GM18511 (cell line): ENCODE data around the gene GDF3.
"Not testable (repeated sequence)": the region's sequence is repeated elsewhere in the genome, so short reads cannot be mapped to it uniquely, and the experiment has no call there.

Source experiments
- ATAC-seq: cut with Tn5 transposase; IDR thresholded peaks from one replicate; pipeline ENCODE4 v1.9.1; 2021; ENCODE audit warnings: mild to moderate bottlenecking, moderate library complexity; ENCODE audit not compliant: unreplicated experiment

Gene GDF3

DNA sequence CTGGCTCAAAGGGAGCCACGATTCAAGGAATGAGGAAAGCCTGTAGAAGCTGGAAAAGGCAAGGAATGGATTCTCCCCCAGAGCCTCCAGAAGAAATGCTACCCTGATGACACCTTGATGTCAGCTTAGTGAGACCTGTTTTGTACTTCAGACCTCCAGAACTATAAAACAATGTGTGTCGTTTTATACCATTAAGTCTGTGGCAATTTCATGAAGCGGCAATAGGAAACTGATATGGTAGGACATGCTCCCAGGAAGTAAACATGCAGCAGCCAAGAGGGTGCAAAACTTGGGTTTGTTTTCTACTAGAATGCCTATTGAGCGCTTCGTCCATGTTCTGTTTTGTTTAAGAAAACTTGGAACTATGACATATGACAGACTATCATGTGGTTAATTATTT, 27.4 kb downstream of the GDF3 start:
- no peak for ATAC-seq

DNA sequence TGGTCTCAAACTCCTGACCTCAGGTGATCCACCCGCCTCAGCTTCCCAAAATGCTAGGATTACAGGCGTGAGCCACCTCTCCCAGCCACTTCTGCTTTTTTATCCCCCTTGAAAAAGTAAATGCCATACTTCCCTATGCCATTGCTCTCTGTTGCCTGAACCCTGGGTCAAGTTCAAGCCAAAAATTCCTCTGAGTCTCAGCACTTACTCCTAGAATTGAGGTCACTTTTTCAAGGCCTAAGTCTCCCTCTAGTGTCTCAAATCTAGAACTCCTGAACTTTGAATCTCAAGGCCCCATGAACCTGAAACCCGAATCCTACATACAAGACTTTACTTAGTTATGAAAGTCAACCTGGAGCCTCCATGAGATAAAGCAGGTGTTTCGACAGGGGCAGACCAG, 28.4 kb downstream of the GDF3 start:
- no peak for ATAC-seq

DNA sequence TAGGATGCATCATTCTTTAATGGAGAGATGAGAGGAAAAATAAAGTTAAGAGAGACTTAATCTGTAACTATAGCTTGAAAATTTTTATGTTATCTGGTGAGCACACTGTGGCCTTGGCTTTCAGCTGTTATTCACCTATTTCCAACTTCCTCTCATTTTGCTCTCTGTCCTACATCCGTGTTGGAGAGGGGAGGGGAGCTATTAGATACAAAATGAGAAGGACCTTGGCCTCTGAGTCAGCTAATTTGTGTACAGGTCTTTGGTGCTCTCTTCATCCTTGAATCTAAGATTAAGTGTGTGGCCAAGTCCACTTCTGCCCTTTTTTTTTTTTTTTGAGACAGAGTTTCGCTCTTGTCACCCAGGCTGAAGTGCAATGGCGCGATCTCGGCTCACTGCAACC, 29.0 kb downstream of the GDF3 start:
- ATAC-seq = no peak

DNA sequence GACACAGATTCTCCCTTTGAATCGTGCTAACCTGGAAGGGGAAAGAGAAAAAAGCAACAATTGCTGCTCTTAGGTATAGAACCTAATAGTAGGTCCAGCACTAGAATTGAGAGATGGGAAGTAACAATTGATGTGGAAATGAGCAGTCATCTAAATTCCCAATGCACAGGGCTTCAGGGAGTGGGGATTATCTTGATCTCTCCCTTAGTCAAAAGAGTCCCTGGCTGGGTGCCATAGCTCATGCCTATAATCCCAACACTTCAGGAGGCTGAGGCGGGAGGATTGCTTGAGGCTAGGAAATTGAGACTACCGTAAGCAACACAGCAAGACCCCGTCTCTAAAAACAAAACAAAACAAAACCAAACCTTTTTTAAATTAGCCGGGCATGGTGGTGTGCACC, 33.8 kb downstream of the GDF3 start:
- no peak for ATAC-seq

DNA sequence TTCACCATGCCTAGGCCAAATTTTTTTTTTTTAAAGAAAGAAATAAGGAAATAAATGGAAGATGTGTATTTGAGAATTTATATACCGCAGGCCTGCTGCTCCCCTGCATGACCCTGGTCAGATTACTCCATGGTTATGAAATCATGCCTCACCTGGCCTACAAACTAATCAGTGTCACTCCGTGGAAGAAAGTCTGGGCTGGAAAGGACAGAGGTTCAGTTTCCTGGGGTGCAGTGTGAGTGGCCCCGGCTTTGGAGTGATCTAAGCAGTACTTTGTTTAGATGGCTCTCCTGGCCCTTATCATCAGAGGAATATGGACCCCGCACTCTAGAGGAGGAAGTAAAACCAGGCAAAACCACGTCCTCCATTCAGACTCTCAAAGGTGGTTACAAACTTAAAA, 39.5 kb downstream of the GDF3 start:
- no peak for ATAC-seq

DNA sequence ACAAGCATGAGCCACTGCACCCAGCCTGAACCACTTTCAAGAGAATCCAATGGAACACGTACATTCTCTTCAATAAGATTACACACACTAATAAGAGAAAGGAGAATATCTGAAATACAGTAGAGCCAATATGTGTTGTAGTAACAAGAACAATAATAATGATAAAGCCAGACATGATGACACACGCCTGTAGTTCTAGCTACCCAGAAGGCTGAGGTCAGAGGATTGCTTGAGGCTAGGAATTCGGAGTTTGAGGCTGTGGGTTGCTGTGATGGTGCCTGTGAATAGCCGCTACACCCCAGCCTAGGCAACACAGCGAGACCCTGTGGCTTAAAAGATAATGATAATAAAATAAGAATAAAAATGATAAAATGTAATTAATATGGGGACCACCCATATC, 45.5 kb downstream of the GDF3 start:
- ATAC-seq = no peak

DNA sequence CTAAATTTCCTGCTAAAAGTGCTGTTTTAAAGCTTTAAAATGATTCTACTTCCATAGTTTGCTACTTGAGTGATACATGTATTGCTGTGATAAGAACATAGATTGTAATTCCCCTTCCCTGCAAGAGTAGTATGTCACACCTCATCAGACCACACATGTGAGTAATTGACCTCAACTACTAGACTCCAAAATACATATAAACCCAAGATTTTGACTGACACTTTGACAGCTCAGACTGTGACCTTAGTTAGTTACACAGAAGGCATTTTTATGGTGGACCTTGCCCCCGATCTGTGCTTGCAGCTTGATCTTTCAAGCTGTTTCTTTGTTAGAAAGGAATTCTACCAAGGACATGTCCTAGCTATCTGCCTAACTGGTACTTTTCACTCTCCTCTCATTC, 48.5 kb downstream of the GDF3 start:
- no peak for ATAC-seq

DNA sequence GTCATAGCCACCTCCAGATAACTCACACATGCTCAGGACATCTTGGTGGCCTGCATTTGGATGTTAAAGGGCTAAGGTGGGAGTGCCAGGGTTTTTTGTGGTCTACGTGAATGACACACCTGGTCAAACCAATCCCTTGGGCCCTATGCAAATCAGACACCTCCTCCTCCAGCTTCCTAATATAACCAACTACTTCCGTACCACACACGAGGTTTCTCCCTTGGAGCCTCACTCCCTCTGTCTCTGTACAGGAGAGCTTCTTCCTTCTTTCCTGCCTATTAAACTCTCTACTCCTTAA, 49.4 kb downstream of the GDF3 start:
- no peak for ATAC-seq

DNA sequence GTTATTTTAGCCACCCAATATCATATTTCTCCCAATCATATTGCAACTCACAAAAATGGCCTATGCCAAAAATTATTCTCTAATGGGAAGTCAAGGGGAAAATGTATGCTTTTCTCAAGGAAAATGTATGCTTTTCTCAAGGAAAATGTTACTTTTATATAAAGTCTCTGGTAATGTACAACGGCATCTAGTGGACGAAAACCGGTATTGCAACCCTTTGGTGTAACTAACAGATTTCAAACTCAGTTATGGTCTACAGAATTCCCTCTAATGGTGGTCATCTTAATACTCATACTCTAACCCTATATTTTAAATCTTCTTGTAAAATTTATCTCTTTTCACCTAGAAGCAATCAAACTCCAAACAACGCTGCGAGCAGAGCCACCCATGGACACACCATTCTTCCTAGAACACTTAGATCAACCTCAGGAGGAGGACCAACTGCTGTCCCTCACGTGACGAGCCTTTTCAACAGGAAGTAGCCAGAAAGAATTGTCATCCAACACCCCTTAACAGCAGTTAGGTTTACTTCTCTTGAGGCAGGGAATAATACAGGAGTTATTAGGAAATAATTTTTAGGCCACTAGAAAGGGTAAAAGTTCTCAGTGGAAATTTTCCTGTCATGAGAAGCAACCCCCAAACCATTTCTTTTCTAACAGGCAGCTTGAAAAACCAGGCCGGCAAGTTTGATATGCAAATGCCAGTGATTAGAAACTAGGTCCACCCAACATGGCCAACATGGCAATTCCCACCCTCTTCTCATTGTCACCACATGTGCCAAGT, 50.0 kb downstream of the GDF3 start:
- ATAC-seq = no peak

DNA sequence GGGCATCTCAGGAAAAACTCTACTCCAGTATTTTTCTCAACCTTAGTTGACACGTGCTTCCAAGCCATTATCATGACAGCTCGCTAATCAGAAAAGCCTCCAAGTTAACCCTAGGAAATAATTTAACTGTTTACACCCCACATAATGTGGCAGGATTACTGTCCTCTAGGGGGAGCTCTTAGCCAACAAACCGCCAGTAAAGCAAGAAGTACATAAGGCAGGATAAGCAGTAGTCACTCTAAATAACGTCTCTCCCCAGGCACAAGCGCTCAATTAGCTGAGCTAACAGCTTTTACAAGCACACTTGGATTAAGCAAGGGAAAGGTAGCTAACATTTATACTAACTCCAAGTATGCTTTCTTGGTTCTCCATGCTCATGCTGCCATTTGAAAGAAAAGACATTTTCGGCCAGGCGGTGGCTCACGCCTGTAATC, 52.7 kb downstream of the GDF3 start:
- no peak for ATAC-seq

DNA sequence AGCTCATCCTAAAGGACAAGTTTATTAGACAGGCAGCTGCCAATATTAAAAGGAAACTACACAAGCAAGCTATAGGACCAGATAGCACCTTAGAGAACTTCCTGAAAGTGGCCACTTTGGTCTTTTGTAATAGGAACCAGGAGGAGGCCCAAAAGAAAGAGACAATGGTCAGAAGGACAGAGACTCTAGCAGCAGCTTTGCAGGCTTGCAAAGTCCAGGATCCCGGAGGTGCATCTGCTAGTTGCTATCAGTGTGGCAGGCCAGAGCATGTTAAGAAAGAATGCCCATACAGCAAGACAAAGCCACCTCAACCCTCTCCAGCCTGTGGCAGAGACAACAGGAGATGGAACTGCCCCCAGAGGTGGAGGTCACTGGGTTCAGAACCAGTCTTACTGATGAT, 53.3 kb downstream of the GDF3 start:
- ATAC-seq = no peak

DNA sequence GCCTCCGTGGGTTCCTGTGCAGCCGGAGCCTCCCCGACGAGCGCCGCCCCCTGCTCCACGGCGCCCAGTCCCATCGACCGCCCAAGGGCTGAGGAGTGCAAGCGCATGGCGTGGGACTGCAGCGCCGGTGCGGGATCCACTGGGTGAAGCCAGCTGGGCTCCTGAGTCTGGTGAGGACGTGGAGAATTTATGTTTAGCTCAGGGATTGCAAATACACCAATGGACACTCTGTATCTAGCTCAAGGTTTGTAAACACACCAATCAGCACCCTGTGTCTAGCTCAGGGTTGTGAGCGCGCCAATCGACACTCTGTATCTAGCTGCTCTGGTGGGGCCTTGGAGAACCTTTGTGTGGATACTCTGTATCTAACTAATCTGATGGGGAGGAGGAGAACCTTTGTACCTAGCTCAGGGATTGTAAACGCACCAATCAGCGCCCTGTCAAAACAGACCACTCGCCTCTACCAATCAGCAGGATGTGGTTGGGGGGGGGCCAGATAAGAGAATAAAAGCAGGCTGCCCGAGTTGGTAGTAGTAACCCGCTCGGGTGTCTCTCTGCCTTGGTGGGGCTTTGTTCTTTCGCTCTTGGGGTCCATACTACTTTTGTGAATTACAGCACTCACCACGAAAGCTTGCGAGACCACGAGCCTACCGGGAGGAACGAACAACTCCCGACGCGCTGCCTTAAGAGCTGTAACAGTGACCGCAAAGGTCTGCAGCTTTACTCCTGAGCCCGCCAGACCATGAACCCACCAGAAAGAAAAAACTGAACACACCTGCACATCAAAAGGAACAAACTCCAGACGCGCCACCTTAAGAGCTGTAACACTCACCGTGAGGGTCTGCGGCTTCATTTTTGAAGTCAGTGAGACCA, 55.2 kb downstream of the GDF3 start:
- ATAC-seq = not testable (repeated sequence)
